ENCODE data around the gene SLC35E2B. TPM values are rescaled to one million over a fixed set of nuclear protein-coding genes. Genes with fewer than 3 reads are reported as not detected.
"Not testable (repeated sequence)": the region's sequence is repeated elsewhere in the genome, so short reads cannot be mapped to it uniquely, and the experiment has no call there.

The SLC35E2B gene
- polyA plus RNA-seq, 10 donors = 29.1 to 61.6 (median 45.5) TPM

DNA sequence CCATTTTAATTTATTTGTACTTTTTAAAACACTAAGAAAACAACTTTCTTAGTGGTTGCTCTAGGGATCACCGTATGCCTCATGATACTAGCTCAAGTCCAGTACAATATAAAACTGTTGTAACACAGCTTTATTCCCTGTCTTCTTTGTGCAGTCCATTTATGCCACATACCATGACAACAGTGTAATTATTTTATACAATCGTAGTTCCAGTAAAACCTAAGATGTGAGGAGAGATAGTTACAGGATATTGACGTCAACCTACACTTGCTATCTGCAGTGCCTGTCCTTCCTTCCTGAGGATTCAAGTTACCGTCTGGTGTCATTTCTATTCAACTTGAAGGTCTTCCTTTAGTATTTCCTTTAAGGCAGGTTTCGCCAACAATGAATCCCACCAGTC is 46.3 kb downstream of the SLC35E2B start:
- not testable (repeated sequence) for DNase-seq

DNA sequence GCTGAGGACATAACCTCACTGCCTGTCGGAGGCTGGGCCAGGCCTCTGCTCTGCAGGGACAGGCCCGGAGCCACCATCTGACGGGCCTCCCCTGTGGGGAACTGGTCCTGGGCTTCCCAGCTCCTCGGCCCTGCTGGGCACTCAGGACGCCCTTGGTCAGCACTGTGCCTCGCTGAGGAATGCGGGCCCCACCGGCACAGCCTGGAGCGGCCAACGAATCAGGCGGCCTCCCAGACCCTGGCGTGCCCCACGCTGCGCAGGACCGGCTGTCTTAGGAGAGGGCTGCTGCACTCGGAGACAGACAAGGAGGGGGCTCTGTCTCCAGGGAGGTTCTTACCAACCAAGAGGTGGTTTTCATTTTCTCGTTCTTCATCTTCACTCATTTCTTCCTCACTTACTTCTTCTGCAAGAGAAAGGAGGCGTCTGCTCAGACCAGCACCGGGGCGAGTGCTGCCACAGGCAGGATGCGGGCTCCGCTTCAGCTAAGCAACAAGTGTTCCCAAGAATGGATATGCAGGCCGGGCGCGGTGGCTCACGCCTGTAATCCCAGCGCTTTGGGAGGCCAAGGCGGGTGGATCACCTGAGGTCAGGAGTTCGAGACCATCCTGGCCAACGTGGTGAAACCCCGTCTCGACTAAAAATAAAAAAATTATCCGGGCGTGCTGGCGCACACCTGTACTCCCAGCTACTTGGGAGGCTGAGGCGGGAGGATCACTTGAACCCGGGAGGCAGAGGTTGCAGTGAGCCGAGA is 51.7 kb downstream of the SLC35E2B start:
- DNase-seq = not testable (repeated sequence)

- not testable (repeated sequence) for DNase-seq
Measured at GRCh38 chr1:1640081-1640480, 52.5 kb downstream of the SLC35E2B start.

DNA sequence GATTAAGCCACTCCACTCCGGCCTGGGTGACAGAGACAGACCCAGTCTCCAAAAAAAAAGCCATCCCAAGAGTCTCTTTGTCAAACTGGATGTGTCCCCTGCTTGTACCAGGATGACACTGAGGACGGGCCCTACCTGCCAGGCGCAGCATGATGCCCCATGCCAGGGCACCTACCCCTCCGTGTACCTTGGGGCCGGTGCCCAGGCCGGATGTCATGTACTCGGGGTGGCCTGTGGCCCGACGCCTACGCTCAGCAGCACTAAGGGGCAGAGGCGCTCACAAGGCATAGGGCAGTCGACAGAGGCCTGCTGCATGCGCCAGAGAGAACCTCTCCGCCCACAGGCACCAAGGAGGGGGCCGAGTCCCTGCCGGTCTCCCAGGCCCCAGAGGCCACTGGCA is 53.2 kb downstream of the SLC35E2B start:
- DNase-seq = not testable (repeated sequence)

GRCh38 chr1:1638528-1638927 is 54.1 kb downstream of the SLC35E2B start:
- not testable (repeated sequence) for DNase-seq

DNA sequence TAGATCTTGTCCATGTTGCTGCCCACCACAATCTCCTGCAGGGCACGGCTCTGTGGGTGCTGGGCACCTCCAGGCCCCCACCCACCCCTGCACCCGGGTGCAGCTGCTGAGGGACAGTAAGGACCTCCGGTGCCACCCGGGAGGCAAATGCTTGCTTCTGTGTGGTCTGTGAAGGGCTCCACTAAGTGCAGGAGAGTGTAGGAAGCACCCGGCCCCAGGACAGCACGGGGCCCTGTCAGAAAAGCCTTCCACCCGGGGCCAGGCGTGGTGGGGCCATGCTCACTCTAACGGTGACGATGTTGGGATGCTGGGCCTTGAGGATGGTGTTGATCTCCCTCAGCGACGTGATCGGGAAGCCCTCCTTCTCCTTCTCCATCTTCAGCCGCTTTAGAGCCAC is 55.1 kb downstream of the SLC35E2B start:
- not testable (repeated sequence) for DNase-seq

- DNase-seq = not testable (repeated sequence)
Measured at GRCh38 chr1:1636621-1637478, 55.7 kb downstream of the SLC35E2B start.

DNA sequence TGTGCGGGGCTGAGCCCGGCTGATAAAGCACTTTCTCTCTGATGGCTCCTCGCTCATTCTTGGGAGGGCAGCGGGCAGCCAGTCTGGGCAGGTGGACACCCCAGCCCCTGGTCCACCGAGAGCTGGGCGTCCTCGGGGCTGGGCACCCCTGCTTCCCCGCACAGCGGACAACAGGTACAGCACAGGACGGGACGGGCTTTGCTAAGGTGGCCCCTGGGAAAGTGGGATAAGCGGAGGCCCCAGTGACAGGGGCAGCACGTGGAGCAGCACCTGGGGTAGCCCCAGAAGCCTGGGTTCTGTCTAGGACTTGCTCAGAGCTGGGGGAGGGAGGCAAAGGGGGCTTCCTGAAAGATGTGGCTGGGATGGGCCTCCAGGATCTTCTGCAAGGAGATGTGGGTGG is 58.0 kb downstream of the SLC35E2B start:
- DNase-seq = not testable (repeated sequence)

- DNase-seq = not testable (repeated sequence)
Measured at GRCh38 chr1:1633409-1633808, 59.2 kb downstream of the SLC35E2B start.

GRCh38 chr1:1631782-1632420 is 60.7 kb downstream of the SLC35E2B start, which contains the start of gene MMP23B:
MMP23B (plus strand) TSS chr1:1632173; CDS start chr1:1632219, 46 bp downstream.
- DNase-seq = peak in 2 of 3 donors; percentile 23 to 83

GRCh38 chr1:1630965-1631781 is 61.4 kb downstream of the SLC35E2B start:
- DNase-seq = peak; percentile 62 to 96 (median 92)

GRCh38 chr1:1630191-1630964 is 62.2 kb downstream of the SLC35E2B start:
- DNase-seq = peak; percentile 79 to 97 (median 93)

DNA sequence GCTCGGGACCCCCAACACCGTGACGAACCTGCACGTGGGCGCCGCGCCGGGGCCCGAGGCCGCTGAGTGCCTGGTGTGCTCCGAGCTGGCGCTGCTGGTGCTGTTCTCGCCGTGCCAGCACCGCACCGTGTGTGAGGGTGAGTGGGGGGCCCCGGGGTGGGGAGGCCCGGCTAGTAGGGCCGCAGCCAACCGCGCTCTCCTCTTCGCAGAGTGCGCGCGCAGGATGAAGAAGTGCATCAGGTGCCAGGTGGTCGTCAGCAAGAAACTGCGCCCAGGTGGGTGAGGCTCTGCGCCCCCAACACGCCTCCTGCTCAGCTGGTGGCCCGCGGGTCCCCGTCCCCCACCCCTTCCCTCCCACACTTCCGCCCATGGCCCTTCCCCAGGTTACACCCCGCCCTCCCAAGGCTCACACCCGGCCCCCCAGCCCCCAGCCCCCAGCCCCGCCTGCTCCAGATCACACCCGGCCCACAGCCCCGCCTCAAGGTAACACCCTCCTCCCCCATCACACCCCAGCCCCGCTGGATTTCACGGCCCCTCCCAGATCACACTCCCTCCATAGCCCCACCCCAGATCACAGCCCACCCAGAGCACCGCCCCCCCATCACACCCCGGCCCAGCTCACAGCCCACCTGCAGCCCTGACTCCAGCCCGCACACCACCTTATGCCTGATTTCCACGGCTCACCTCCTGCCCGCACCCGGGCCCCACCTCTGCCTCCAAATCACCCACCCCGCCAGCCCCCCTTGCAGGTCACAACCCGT is 63.0 kb downstream of the SLC35E2B start:
- peak in 1 of 3 donors; percentile 51 for DNase-seq

DNA sequence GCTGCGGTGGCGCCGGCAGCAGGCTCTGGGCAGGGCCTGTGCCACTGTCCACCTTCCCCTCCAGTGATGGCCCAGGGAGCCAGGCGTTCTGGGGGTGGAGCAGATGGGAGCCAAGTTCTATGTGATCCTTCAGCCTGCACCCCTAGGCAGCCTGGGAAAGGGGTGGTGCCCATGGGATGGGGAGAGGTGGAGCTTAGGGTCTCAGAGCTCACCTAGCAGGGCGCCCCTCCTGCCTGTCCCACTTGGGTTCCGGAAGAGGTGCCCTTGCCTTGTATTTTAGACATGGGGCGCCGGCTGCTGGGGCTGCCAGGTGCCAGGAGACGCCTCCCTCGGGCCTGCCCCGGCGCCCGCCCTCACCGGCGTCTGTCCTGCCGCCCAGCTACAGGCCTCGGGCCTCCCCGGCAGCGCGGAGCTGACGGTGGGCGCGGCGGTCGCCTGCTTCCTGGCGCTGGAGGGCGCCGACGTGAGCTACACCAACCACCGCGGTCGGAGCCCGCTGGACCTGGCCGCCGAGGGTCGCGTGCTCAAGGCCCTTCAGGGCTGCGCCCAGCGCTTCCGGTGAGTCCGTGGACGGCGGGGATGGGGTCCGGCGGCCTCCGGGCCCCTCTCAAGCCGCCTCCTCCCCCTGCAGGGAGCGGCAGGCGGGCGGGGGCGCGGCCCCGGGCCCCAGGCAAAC is 63.7 kb downstream of the SLC35E2B start:
- DNase-seq = peak in 1 of 3 donors; percentile 56

DNA sequence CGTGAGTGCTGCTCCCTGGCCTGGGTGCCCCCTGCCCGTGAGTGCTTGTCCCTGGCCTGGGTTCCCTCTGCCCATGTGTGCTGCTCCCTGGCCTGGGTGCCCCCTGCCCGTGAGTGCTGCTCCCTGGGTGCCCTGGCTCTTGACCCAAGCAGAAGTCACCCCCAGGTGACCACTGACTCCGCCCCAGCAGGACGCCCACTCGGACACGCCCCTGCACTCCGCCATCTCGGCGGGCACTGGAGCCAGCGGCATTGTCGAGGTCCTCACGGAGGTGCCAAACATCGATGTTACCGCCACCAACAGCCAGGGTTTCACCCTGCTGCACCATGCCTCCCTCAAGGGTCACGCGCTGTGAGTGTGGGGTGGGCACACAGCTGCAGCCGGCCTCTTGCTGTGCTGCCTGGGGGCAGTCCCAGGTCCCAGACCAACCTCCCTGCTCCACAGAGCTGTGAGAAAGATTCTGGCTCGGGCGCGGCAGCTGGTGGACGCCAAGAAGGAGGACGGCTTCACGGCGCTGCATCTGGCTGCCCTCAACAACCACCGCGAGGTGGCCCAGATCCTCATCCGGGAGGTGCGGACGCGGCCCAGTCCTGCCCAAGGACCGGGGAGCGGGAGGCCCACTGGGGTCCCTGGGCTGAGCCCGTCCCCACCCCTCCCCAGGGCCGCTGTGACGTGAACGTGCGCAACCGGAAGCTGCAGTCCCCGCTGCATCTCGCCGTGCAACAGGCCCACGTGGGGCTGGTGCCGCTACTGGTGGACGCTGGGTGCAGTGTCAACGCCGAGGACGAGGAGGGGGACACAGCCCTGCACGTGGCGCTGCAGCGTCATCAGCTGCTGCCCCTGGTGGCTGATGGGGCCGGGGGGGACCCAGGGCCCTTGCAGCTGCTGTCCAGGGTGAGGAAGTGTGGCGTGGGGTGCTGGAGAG is 64.5 kb downstream of the SLC35E2B start:
- peak in 1 of 3 donors; percentile 61 for DNase-seq

- peak in 1 of 3 donors; percentile 42 for DNase-seq
Measured at GRCh38 chr1:1627261-1627828, 65.2 kb downstream of the SLC35E2B start.
